Measurements from ENCODE around the gene CMTM8. TPM values are rescaled to one million over a fixed set of nuclear protein-coding genes. Genes with fewer than 3 reads are reported as not detected.

Gene CMTM8
- total RNA-seq, 2 donors from 2014 or later: 5.8 to 11.6 TPM

GRCh38 chr3:32397941-32398340 lies 159.5 kb downstream of the CMTM8 start:
- Mint-ChIP-seq H3K4me3 (no peak overlapping the region), H3K27me3 (ENCODE audit: insufficient read depth) (peaks cover 8% of the 10 kb centered on the region), H3K36me3 (ENCODE audit: low read depth) (no peaks in the 10 kb centered on the region), H3K4me1 (peaks cover 25% of the 10 kb centered on the region), H3K9me3 (no peaks in the 10 kb centered on the region), H3K27ac (no peak overlapping the region)
- Histone ChIP-seq H3K27me3 (ENCODE audit: control insufficient read depth, insufficient read depth, low read length, poor library complexity, severe bottlenecking) (peaks cover 10% of the 10 kb centered on the region), H3K9me3 (ENCODE audit: control insufficient read depth, low read length) (no peaks in the 10 kb centered on the region), H3K36me3 (ENCODE audit: control insufficient read depth, insufficient read depth, low read length) (no peaks in the 10 kb centered on the region), H3K4me3 (ENCODE audit: low read length) (no peak overlapping the region), H3K27ac (ENCODE audit: low read depth, low read length) (no peak overlapping the region), H3K4me1 (ENCODE audit: control insufficient read depth, insufficient read depth, low read length) (peaks cover 3% of the 10 kb centered on the region), H3K9ac (ENCODE audit: extremely low read depth, low read length, poor library complexity, severe bottlenecking) (no peak overlapping the region)
- no peak for DNase-seq
- 97 to 100% methylated on average over 2 of the region's 2 CpGs for WGBS, 2 experiments (ENCODE audit: insufficient coverage in 1 of 2, insufficient read length in 1 of 2)
- TF ChIP-seq CTCF (conservative IDR thresholded peaks at IDR 0.05): no peak

- H3K9me3 Mint-ChIP-seq: no peaks in the 10 kb centered on the region
- H3K27ac Mint-ChIP-seq: no peak overlapping the region
- Histone ChIP-seq H3K9ac (ENCODE audit: extremely low read depth, low read length, poor library complexity, severe bottlenecking) (no peak overlapping the region), H3K4me1 (ENCODE audit: control insufficient read depth, insufficient read depth, low read length) (peaks cover 3% of the 10 kb centered on the region), H3K27ac (ENCODE audit: low read depth, low read length) (no peak overlapping the region), H3K27me3 (ENCODE audit: control insufficient read depth, insufficient read depth, low read length, poor library complexity, severe bottlenecking) (peaks cover 7% of the 10 kb centered on the region), H3K9me3 (ENCODE audit: control insufficient read depth, low read length) (no peaks in the 10 kb centered on the region), H3K36me3 (ENCODE audit: control insufficient read depth, insufficient read depth, low read length) (no peaks in the 10 kb centered on the region), H3K4me3 (ENCODE audit: low read length) (no peak overlapping the region)
- no peak overlapping the region for H3K4me3 Mint-ChIP-seq
- TF ChIP-seq CTCF (conservative IDR thresholded peaks at IDR 0.05): no peak
- 90 to 93% methylated on average over 8 to 10 of the region's 10 CpGs for WGBS, 2 experiments (ENCODE audit: insufficient coverage in 1 of 2, insufficient read length in 1 of 2)
- no peak for DNase-seq
- peaks cover 21% of the 10 kb centered on the region for H3K4me1 Mint-ChIP-seq
- peaks cover 4% of the 10 kb centered on the region for H3K27me3 Mint-ChIP-seq (ENCODE audit: insufficient read depth)
- H3K36me3 Mint-ChIP-seq (ENCODE audit: low read depth): no peaks in the 10 kb centered on the region
Measured at GRCh38 chr3:32398531-32398930, 160.1 kb downstream of the CMTM8 start.

GRCh38 chr3:32399030-32399620 lies 160.6 kb downstream of the CMTM8 start:
- Histone ChIP-seq H3K36me3 (ENCODE audit: control insufficient read depth, insufficient read depth, low read length) (no peaks in the 10 kb centered on the region), H3K27me3 (ENCODE audit: control insufficient read depth, insufficient read depth, low read length, poor library complexity, severe bottlenecking) (peaks cover 7% of the 10 kb centered on the region), H3K9me3 (ENCODE audit: control insufficient read depth, low read length) (no peaks in the 10 kb centered on the region), H3K4me3 (ENCODE audit: low read length) (no peak overlapping the region), H3K9ac (ENCODE audit: extremely low read depth, low read length, poor library complexity, severe bottlenecking) (no peak overlapping the region), H3K4me1 (ENCODE audit: control insufficient read depth, insufficient read depth, low read length) (peaks cover 3% of the 10 kb centered on the region), H3K27ac (ENCODE audit: low read depth, low read length) (no peak overlapping the region)
- Mint-ChIP-seq H3K36me3 (ENCODE audit: low read depth) (no peaks in the 10 kb centered on the region), H3K27me3 (ENCODE audit: insufficient read depth) (no peaks in the 10 kb centered on the region), H3K9me3 (no peaks in the 10 kb centered on the region), H3K4me1 (peaks cover 17% of the 10 kb centered on the region), H3K27ac (no peak overlapping the region), H3K4me3 (no peak overlapping the region)
- 89 to 95% methylated on average over 1 of the region's 2 CpGs for WGBS, 2 experiments (ENCODE audit: insufficient coverage in 1 of 2, insufficient read length in 1 of 2)
- TF ChIP-seq CTCF (conservative IDR thresholded peaks at IDR 0.05): peak; percentile 90
- DNase-seq: no peak
